ENCODE measurements around the gene MCF2L. TPM values are rescaled to one million over a fixed set of nuclear protein-coding genes. Genes with fewer than 3 reads are reported as not detected.
A peak's percentile ranks its signal among the peaks of the same experiment; 100 is the strongest.

The MCF2L gene
- total RNA-seq, 2 donors from 2014 or later: 47.6 to 64.7 TPM

DNA sequence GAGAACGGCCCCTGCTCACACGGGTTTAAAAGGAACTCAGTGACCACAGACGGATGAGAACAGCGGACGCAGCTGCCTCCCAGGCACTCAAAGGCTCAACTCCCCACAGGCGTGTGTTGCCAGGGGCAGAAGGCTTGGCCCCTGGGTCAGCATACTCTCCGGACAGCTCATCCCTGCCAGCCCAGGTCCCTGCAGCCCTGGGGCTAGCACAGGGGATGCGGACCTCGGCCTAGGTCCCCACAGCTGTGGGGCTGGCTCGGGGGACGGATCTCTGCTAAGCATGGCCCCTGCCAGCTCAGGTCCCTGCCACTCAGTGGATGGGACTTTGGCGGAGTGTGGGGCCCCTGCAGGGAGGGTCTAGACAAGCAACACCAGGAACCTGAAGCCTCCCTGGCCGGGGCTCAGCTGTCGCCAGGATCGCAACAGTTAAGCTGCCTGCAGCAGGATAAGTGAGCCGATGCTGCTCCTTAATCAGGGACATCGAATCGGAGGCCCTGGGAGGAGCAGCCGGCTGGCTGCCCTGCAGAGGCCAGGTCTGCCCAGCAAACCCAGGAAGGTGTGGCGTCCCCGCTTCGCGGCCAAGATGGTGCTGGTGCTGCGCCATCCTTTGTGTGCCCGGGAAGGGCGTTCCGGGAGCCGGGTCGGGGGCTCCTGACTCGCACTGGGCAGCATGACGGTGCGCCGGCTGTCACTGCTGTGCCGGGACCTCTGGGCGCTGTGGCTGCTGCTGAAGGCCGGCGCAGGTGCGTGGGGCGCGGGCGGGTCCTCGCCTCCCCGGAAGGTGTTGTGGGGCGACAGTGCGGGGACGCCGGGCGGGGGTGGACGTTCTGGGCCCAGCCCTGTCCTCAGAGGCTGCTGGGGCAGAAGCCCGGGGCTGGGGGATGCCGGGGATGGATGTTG, 32.5 kb downstream of the MCF2L start:
- WGBS: 8% methylated on average over 33 of the region's 51 CpGs
- intact Hi-C loops (cut with DNase I): no loop called here
- Histone ChIP-seq H3K27me3 (replicated peaks; ENCODE audit: insufficient read depth) (no peaks in the 10 kb centered on the region), H3K27ac (peak overlapping the region; percentile 66 to 74), H3K4me1 (replicated peaks) (peaks cover 12% of the 10 kb centered on the region), H3K9me3 (no peaks in the 10 kb centered on the region), H3K4me3 (peak overlapping the region; percentile 37 to 43), H3K36me3 (no peaks in the 10 kb centered on the region)
- TF ChIP-seq POLR2A (IDR thresholded peaks at IDR 0.05) (peak; percentile 43), CTCF (IDR thresholded peaks at IDR 0.05) (peak in 1 of 4 experiments; percentile 9), POLR2AphosphoS5 (IDR thresholded peaks at IDR 0.05) (no peak)
- peak; percentile 79 for DNase-seq (ENCODE audit: low spot score)

- intact Hi-C loops (cut with DNase I): no loop called here
- WGBS: 41% methylated on average over 16 of the region's 16 CpGs
- peak overlapping the region; percentile 66 to 74 for H3K27ac ChIP-seq
- no peak for DNase-seq (ENCODE audit: low spot score)
- peaks cover 6% of the 10 kb centered on the region for H3K4me1 ChIP-seq (replicated peaks)
- TF ChIP-seq POLR2AphosphoS5 (IDR thresholded peaks at IDR 0.05): no peak
- peak in 3 of 4 experiments; percentile 26 to 71 (median 60) for TF ChIP-seq CTCF (IDR thresholded peaks at IDR 0.05)
- no peak for TF ChIP-seq POLR2A (IDR thresholded peaks at IDR 0.05)
- no peaks in the 10 kb centered on the region for H3K36me3 ChIP-seq
- no peaks in the 10 kb centered on the region for H3K27me3 ChIP-seq (replicated peaks; ENCODE audit: insufficient read depth)
- H3K4me3 ChIP-seq: peak overlapping the region; percentile 37 to 43
- no peaks in the 10 kb centered on the region for H3K9me3 ChIP-seq
Observed at GRCh38 chr13:113002206-113002912, 33.3 kb downstream of the MCF2L start.

DNA sequence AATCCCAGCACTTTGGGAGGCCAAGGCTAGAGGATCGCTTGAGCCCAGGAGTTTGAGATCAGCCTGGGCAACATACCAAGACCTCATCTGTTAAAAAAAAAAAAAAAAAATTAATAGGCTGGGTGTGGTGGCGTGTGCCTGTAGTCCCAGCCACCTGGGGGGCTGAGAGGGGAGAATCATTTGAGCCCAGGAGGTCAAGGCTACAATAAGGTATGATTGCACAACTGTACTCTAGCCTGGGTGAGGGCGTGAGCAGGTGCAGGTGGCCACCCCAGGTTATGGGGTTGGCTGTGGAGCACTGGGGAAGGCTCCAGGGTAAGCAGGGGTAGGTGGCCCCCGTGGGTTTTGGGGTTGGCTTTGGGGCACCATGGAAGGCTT, 33.9 kb downstream of the MCF2L start:
- H3K27ac ChIP-seq: no peak overlapping the region
- peaks cover under 1% of the 10 kb centered on the region for H3K4me1 ChIP-seq (replicated peaks)
- TF ChIP-seq CTCF (IDR thresholded peaks at IDR 0.05): no peak
- no peak for TF ChIP-seq POLR2AphosphoS5 (IDR thresholded peaks at IDR 0.05)
- TF ChIP-seq POLR2A (IDR thresholded peaks at IDR 0.05): no peak
- H3K4me3 ChIP-seq: no peak overlapping the region
- H3K36me3 ChIP-seq: no peaks in the 10 kb centered on the region
- H3K9me3 ChIP-seq: no peaks in the 10 kb centered on the region
- WGBS: 79% methylated on average over 4 of the region's 4 CpGs
- intact Hi-C loops (cut with DNase I): no loop called here
- H3K27me3 ChIP-seq (replicated peaks; ENCODE audit: insufficient read depth): no peaks in the 10 kb centered on the region
- DNase-seq (ENCODE audit: low spot score): no peak

GRCh38 chr13:113004126-113004525, 35.1 kb downstream of the MCF2L start:
- Histone ChIP-seq H3K4me3 (no peak overlapping the region), H3K9me3 (no peaks in the 10 kb centered on the region), H3K36me3 (no peaks in the 10 kb centered on the region), H3K27me3 (replicated peaks; ENCODE audit: insufficient read depth) (no peaks in the 10 kb centered on the region), H3K27ac (no peak overlapping the region), H3K4me1 (replicated peaks) (no peaks in the 10 kb centered on the region)
- no peak for DNase-seq (ENCODE audit: low spot score)
- TF ChIP-seq POLR2AphosphoS5 (IDR thresholded peaks at IDR 0.05) (no peak), POLR2A (IDR thresholded peaks at IDR 0.05) (no peak), CTCF (IDR thresholded peaks at IDR 0.05) (no peak)
- 77% methylated on average over 14 of the region's 14 CpGs for WGBS
- intact Hi-C loops (cut with DNase I): no loop called here
